LNCaP clone FGC (cell line): ENCODE measurements around the gene FAM114A1.

Source experiments
- DNase-seq: peaks from one replicate; pipeline ENCODE4 v3.0.0-alpha.2; 2011; ENCODE audit warnings: low read depth
- H3K4me3 ChIP-seq: 2 replicates; pipeline ENCODE4 v1.5.1; 2011; ENCODE audit warnings: mild to moderate bottlenecking, low read depth, low read length, control low read depth
- CTCF ChIP-seq: IDR thresholded peaks from 2 replicates; pipeline ENCODE4 v1.5.1; 2012; ENCODE audit warnings: mild to moderate bottlenecking; ENCODE audit not compliant: control insufficient read depth, insufficient read depth; ENCODE audit errors: extremely low read depth

FAM114A1 gene

GRCh38 chr4:38884254-38884653, 16.6 kb downstream of the FAM114A1 start:
- TF ChIP-seq CTCF = no peak
- no peak for DNase-seq
- H3K4me3 ChIP-seq = no peak overlapping the region

GRCh38 chr4:38889143-38889542, 21.5 kb downstream of the FAM114A1 start:
- H3K4me3 ChIP-seq = no peak overlapping the region
- no peak for DNase-seq
- no peak for TF ChIP-seq CTCF

GRCh38 chr4:38891051-38891983, 23.7 kb downstream of the FAM114A1 start:
- no peak for DNase-seq
- H3K4me3 ChIP-seq = no peak overlapping the region
- no peak for TF ChIP-seq CTCF

- DNase-seq = no peak
- peak; percentile 13; the same call in 1 of the 2 replicates for TF ChIP-seq CTCF
- no peak overlapping the region for H3K4me3 ChIP-seq
These were observed 26.8 kb downstream of the FAM114A1 start for GRCh38 chr4:38894322-38894982.

DNA sequence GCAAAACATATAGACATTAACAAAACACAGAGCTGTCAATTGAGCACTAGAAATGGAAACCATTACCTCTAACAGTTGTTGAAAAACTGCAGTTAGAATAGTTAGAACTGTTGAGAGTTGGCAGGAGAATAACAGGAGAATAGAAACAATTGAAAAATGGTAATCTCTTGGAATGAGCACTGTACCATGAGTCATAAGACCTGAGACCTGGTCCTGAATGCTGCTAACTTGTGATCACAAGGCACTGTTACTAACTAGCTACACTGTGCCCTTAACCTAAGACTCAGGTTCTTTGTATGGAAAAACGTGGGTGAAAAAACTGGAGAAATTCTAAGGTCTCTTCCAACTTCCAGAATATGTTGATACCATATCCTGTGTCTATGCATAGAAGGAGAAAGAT, 29.3 kb downstream of the FAM114A1 start:
- TF ChIP-seq CTCF = no peak
- no peak overlapping the region for H3K4me3 ChIP-seq
- no peak for DNase-seq

DNA sequence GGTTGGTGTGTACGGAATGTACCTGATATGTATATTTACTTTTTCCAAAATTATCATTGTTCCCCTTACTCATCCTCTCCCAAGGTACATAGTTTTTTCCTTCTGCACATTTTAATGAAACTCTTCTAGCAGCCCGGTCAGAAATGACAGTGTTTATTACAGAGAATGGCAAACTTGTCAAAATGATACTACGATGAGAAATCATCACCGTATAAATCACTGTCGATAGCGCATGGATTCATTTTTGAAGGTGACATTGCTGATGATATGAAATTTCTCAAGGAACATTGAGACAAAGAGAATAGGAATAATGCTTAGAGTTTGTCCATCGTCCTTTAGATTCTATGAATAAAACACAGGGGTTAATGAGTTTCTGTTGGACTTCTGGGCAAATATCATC, 30.6 kb downstream of the FAM114A1 start:
- TF ChIP-seq CTCF = no peak
- no peak overlapping the region for H3K4me3 ChIP-seq
- DNase-seq = peak; percentile 44
